Stimulated activated CD8-positive, alpha-beta memory T cell treated with anti-CD3 and anti-CD28 coated beads, Interleukin-12 subunit alpha, Interleukin-12 subunit beta, amount 100 ng/mL, for 1 hour (primary cell): ENCODE data around the gene SLC17A3.

ENCODE experiments used
- DNase-seq: peaks from one replicate; pipeline ENCODE4 v3.0.0-alpha.2; 2020; ENCODE audit warnings: low read depth

Gene SLC17A3, protein sequence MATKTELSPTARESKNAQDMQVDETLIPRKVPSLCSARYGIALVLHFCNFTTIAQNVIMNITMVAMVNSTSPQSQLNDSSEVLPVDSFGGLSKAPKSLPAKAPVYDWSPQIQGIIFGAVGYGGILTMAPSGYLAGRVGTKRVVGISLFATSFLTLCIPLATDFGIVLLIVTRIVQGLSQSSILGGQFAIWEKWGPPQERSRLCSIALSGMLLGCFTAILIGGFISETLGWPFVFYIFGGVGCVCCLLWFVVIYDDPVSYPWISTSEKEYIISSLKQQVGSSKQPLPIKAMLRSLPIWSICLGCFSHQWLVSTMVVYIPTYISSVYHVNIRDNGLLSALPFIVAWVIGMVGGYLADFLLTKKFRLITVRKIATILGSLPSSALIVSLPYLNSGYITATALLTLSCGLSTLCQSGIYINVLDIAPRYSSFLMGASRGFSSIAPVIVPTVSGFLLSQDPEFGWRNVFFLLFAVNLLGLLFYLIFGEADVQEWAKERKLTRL

DNA sequence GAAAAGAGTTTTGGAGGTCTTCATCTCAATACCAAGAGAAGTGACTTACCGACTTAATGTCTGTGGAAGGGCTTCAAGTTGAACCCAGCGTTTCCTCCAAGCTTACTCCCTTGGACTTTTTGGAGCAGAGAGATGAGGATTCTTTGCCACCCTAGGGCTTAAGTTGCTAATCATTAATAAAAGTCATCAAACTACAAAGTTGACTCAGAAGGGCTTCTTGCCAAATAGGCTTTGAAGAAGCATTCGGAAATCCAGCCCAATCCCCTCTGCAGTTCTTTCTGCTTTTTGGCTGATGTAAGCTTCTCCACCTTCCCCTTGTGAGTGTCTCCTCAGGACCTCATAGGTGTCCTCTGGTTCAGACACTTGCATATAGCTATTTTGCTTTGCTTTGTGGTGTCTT, at the start of gene SLC17A3:
Gene SLC17A3, minus strand, starts transcription at position 126 of the 400 bp plus-strand sequence. CDS start 5,856 bp downstream, outside the sequence.
- DNase-seq = no peak

DNA sequence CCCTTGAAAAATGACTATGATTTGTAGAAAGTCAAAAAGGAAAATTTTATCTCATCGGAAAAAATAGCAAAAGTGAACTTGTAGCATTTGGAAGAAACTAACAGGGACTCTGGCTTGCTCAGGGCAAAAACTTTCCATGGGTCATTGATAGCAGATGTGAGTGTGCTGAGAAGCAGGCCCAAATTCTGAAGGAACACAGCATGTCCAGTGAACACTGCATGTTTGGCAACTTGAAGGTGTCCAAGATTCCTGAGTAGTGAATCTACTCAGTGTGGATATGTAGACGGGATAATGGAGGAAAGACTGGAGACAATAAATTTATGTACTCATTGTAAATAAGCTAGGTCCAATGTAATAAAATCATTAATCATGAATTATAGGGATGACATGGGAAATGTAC, 48.3 kb upstream of the SLC17A3 start:
- DNase-seq = no peak

DNA sequence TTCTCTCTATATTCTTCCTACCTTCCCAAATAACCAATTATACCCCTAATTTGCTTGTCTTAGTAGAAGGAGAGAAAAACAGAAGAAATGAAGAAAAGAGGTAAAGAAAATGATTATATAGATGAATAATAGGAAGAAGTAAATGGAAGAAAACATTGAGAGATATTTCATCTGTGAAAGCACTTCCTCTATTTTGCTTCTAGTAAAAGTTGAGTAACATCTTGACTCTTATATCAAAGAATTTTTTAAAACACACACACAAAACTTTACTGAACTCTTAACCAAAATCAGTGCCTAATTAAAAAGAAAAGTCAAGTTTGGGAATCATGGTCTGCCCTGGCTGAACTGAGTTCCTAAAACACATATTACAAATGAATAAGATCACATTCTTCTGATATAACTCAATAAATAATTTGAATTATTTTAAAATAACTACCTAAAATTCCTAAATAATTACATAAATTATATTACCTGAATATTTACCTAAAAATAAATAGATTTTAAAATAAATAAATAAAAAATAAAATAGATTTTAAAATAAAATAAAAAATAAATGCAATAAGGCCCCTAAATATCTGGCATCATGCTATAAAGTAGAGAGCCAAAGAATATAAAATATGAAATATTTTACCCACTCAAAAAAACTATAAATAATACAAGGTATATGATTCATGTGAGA, 47.6 kb upstream of the SLC17A3 start:
- DNase-seq = no peak

DNA sequence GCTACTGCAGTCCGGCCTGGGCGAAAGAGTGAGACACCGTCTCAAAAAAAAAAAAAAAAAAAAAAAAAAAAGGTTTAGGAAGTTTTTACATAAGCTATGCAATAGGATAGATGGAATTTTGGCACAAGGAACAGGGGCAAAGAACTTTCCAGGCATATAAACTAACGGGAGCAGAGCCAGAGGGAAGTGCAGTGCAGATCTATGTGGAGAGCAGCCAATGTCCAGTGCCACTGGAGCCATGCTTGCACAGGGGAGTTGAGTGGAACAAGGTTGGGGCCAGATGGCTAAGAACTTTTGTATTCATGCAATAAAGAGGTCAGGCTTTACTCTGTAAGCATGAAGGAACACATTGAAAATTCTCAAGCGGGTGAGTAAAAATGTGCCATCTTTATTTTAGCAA, 45.6 kb upstream of the SLC17A3 start:
- no peak for DNase-seq

DNA sequence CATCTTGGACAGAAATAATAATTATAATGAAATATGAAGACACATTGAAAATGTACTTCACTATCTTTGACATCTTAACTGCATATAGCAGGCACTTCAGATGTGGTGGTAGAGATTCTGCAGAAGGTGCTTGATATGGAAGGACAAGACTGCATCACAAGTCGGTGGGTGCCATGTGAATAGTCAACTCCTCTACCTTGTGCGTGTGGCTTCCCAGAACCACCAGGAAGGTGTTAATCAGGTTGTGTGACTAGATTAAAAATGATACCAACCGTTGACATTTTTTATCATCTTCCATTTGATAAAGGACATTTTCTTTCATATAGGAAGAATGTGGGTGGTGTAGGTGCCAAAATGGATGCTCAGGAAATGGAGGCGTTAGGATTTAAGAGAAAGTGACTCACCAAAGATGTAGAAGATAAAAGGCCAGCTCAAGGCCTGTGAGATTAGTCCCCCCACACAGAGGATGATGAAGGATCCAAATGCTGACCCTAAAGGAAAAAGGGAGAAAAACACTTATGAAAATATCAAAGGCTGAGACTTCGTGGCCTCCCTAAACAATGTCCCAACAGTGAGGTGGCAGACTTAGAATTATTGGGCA, 44.1 kb upstream of the SLC17A3 start:
- DNase-seq = no peak

DNA sequence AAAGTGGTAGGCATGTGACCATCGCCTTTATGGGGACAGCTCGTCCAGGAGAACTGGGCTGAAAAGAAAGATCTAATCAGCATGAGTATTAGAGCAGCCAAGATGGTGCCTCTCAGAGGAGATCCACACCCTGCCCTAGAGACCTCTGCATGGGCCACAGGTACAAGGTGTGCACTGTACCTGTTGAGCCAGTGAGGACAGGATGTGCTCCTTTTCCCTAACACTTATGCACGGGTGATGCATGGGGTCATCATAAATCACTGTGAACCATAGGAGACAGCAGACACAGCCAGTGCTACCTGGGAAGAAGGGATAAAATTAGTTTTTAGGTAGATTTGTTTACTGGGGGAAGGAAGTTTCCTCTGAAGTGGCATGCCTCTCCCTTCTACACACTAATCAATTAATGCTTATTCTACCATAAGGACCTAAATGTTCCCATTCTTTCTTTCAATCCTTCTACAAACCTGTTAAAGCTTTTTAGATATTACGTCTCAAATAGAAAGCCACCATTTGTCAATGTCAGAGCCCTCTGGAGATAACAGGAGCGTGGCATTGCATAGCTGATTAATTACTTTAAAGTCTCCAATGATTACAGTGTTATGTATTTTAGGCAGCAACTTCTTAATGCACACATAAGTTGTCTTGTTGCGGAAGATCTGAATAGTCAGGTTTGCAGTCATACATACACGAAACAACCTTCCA, 42.9 kb upstream of the SLC17A3 start:
- DNase-seq = no peak

DNA sequence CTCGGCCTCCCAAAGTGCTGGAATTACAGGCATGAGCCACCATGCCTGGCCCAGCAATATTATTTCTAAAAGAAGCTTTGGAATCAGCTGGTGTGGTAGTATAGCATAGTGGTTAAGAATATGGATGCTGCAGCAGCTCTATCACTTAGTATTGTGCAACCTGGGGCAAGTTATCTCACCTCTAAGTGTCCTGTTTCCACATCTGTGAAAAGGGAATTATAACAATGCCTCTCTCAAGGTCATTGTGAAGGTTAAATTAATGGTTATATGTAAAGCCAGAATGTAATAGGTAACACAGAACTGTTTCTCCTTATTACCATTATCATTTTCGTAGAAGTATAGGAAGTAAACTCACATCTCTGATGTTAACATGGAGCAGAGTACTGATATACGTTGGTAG, 42.3 kb upstream of the SLC17A3 start:
- DNase-seq = no peak

DNA sequence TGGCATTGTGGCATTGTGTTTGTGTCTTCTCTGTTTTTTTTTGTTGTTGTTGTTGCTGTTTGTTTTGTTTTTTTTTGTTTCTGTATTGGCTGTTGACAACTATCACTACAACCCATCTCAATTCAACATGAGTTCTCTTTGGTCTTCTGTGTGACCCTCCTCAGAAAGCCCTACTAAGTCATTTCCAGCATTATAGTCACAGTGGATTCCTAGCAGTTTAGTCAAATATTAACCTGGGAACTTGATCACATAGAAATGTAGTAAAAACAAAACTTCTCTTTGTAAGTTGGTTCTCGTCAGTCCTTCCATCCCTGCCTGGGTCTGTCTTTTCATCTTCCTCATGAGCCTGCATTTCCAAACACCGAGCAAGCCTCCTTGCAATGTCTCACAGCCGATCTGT, 39.7 kb upstream of the SLC17A3 start:
- no peak for DNase-seq

DNA sequence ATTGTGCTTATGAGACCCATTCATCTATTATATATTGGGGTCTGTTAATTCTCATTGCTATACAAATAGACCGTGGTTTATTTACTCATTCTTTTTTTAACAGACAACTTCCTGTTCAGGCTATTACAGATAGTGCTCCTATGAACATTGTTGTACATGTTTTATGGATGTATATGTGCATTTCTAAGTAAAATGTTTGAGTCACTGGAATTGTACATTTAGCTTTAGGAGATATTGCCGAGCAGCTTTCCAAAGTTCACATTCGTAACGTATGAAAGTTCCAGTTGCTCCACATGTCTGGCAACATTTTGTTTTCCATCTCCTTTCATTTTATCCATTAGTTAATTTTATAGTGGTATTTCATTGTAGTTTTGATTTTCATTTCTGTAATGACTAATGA, 37.3 kb upstream of the SLC17A3 start:
- no peak for DNase-seq

DNA sequence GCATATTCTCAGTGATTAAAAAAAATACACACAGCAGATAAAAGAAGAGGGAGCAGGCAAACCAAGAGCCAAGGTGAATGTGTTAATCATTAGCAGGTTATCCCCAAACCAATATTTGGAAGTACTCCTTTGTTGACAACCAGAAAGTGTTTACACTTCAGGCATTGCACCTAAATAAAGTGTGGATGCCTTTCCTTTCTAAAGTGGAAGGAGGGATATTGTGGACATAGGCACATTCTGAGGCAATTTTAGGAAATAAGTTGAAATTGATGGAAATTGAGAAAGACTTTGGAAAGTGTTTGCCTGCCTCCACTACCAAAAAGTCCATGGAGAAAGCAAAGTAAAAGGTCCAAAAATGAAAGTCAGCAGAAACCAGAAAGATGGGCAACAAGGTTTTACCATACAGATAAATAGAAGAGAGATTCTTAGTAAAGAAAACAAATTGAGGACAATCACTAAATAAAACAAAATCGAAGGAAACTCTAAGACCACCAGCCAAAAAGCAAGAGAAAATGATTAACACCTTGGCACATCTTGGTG, 33.5 kb upstream of the SLC17A3 start:
- DNase-seq = no peak

DNA sequence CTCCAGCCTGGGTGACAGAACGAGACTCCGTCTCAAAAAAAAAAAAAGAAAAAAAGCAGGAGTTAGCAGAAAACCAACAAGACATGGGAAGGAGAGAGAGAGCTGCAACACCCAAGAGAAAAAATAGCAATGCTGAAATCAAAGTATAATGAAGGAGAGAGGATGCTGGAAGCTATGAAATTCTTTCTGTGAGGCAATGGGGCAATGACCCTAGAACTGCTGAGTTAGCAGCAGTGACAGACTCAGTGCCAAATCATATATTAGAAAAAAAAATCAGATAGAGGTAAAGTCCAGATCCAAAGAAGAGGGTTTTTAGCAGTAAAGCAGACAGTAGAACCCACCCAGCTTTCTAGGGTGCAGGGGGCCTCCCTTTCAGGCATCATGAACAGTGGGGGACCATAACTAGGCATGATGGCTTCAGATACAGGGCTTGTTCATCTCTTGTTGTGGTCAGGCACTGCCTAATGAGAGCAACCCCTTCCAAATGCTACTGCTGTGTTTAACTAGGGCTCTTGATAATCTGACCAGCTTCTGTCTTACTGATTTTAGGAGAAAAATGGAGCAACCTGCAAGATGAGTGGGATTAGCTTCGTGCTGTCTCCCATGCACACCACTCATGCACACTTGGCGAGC, 29.5 kb upstream of the SLC17A3 start:
- DNase-seq = no peak

DNA sequence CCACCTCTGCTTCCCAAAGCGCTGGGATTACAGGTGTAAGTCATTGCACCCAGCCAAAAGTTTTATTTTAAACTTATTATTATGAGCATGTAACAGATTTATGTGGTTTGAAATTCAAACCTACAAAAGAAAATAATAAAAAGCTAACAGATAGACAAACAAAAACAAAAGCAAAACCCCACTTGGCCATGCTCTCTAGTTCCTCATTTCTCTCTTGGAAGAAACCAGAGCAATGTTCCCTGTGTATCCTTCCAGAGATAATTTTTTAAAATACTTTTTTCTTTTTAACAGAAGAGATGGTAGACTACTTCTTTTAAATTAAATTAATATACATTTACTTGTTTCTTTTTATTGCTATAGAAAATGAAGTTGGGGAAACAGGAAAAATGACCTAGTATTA, 28.0 kb upstream of the SLC17A3 start:
- DNase-seq = no peak

DNA sequence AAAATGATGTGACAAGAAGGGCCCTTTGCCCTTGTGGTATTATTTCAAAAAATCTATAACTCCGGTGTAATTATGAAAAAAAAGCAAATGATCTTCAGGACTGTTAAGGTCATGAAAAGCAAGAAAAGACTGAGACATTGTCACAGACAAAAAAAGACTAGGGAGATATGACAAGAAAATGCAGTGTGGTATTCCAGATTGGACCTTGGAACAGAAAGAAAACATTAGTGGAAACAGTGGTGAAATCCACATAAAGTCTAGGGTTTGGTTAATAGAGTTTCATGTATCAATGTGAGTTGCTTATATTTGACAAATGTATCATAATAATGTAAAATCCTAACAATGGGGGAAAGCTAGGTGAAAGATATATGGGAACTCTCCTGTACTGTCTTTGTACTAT, 26.8 kb upstream of the SLC17A3 start:
- no peak for DNase-seq

DNA sequence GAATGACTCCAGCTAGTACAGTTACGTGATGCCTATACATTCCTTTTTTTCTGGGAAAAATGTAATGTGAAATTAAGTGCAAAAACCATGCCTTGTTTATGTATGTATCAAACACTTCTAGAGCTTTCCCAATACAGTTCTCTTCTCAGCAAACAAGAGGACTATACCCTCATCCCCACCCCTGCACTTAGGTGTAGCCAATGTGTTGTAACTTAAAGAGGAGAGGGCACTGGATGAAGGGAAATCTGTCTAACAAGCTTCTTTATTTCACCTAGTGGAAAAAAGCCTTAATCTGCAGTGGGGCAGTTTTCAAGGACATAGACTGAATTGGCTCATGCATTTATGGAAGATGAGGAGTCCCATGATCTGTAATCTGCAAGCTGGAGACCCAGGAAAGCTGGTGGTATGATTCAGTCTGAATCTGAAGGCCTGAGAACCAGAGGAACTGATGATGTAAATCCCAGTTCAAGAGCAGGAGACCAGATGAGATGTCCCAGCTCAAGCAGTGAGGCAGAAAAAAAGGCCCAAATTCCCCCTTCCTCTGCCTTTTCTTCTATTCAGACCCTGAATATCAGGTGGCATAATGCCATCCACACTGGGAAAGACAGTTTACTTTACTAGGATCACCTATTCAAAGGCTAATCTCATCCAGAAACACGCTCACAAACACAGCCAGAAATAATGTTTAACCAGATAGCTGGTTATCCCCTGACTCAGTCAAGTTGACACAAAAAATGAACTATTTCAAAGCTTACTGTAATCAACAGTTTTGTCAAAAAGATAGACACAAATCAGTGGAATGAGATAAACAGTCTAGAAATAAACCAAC, 25.8 kb upstream of the SLC17A3 start:
- DNase-seq = no peak

DNA sequence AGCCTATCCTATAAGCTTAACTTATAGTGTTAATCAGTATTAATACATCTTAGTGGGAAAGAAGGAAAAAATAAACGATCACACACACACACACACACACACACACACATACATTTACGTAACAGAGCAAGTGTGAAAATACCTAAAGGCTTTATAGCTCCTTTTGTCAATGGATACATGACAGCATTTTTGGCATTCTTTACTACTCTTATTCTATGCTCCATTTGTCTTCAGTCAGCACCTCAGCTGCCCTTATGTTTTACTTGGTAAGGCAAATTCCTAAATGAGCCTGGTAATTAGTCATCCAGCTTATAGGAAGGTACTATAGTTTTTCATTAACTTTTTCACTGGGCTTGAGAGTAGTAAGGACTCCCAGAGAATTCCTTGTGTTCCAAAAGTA, 25.1 kb upstream of the SLC17A3 start:
- DNase-seq = no peak

DNA sequence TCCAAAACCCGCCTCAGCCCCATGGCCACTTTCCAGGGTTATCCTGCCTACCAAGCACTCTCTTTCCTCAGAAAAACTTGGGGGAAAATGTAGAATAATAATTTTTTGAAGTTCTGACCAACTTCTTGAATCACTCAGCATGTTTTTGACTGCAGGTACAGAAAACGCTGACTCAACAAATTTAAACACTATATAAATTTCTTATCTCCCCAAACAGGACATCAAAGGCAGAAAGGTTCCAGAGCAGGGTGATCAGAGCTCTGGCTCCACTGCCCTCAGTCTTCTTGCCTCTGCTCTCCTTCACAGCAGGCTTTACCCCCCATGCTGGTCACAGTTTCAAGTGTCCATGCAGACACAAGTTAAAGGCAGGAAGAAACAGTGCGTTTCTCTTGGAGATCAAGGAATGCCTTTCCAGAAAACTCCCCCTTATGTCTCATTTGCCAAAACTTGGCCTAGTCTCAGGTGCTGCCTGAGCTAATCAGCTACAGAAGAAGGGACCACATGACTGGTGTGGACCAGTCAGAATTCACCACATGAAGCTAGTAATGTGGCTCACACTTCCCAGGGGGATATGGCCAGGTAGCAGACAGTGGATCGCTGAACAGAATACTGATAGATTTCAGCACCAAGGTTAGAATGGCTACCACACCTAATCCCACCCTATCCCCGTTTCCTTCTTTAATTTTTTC, 24.4 kb upstream of the SLC17A3 start:
- no peak for DNase-seq

DNA sequence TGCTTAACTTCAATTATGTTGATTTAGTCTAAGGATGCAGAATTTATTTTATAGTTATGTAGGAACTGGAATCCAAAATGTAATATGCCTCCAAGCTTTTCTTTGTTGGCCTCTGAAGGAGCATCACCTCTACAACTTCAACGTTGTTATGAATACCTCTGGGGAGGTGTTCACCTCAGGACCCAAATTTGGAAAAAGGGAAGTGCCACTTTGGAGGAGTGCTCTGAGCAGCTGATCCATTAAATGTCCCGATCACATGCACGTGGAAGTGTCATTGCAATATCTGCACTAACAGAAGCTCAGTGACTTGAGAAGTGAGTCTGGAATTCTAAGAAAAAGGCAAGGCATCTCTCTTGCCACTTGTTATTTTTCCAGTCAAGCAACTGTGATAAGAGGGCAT, 22.2 kb upstream of the SLC17A3 start:
- DNase-seq = no peak

DNA sequence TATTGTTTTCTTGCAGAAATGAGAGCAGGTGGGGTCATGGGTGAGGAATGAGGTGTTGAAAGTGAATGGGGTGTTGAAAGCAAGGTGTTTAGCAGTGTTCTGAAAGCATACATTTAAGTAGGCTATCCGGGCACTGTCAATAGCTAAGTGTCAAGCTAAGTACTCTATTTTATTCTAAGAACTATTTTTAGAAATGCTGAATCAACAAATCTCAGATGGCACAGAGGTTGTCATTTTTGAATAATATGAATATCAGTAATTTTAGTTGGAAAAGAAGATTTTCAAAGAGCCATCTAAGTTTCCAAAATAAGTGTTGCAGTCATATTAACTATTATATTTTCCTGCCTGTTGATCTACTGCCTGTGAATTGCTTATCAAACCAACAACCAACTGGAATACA, 21.7 kb upstream of the SLC17A3 start:
- DNase-seq = no peak

DNA sequence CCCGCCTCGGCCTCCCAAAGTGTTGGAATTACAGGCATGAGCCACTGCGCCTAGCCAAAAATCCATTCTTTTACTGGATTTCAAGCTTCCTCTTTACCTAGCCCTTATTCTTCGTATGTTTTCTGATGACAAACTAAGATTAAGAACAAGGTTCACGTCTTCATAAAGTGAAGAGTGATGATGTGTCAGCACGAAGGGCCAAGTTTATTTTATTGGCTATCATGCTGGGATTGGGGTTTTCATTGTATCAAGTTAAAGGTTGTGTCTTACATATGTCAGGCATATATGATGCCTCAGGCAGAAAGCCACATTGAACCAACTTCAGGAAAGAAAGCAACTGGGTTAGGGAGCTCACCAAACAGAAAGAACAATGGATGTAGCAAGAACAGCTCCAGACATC, 19.7 kb upstream of the SLC17A3 start:
- DNase-seq = no peak

DNA sequence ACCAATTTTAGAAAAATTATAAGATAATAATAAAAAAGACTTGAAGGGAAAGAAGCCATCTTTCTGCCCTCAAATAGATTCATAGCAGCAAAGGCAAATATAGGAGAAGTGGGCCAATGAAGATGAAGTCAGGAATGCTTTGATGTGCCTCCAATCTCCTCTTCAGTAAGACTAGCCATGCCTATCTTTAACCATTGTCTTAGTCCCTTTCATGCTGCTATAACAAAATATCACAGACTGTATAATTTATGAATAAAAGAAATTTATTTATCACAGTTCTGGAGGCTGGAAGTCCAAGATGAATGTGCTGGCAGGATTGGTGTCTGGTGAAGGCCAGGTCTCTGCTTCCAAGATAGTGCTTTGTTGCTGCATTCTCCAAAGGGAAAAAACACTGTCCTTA, 18.8 kb upstream of the SLC17A3 start:
- no peak for DNase-seq
